ENCODE measurements around the gene ZNF382. TPM values are rescaled to one million over a fixed set of nuclear protein-coding genes. Genes with fewer than 3 reads are reported as not detected.

ZNF382 gene
- total RNA-seq, 1 donor from 2014 or later, result 77.1 TPM

DNA sequence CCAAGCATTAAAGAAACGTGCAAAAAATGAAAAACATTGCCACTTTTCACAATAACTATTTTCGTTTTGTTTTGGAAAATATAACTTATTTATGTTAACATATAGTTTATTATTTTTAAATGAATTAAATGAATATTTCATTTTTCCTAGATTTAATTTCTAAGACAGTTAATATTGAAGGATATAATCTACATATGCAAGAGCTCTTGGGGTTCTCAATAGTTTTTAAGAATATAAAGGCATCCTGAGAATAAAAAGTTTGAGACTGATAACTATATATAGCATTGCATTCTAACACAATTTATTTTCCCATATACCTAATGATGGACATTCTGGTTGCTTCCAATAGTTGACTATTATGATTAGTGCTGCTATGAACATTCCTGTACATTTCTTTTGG, 41.6 kb downstream of the ZNF382 start:
- no peak for DNase-seq
- H3K36me3 Mint-ChIP-seq (ENCODE audit: unreplicated experiment), result peaks cover 32% of the 10 kb centered on the region
- H3K27ac Mint-ChIP-seq (ENCODE audit: unreplicated experiment), result no peak overlapping the region
- H3K27me3 Mint-ChIP-seq (ENCODE audit: unreplicated experiment), result peaks cover 1% of the 10 kb centered on the region
- peaks cover 14% of the 10 kb centered on the region for H3K9me3 Mint-ChIP-seq (ENCODE audit: unreplicated experiment)
- no peaks in the 10 kb centered on the region for H3K4me1 Mint-ChIP-seq (ENCODE audit: low read depth, unreplicated experiment)
- no peak overlapping the region for H3K4me3 Mint-ChIP-seq (ENCODE audit: unreplicated experiment)
- TF ChIP-seq, protein P1, sequence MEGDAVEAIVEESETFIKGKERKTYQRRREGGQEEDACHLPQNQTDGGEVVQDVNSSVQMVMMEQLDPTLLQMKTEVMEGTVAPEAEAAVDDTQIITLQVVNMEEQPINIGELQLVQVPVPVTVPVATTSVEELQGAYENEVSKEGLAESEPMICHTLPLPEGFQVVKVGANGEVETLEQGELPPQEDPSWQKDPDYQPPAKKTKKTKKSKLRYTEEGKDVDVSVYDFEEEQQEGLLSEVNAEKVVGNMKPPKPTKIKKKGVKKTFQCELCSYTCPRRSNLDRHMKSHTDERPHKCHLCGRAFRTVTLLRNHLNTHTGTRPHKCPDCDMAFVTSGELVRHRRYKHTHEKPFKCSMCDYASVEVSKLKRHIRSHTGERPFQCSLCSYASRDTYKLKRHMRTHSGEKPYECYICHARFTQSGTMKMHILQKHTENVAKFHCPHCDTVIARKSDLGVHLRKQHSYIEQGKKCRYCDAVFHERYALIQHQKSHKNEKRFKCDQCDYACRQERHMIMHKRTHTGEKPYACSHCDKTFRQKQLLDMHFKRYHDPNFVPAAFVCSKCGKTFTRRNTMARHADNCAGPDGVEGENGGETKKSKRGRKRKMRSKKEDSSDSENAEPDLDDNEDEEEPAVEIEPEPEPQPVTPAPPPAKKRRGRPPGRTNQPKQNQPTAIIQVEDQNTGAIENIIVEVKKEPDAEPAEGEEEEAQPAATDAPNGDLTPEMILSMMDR (IDR thresholded peaks at IDR 0.05; ENCODE audit: partially characterized antibody, unreplicated experiment), result no peak

DNA sequence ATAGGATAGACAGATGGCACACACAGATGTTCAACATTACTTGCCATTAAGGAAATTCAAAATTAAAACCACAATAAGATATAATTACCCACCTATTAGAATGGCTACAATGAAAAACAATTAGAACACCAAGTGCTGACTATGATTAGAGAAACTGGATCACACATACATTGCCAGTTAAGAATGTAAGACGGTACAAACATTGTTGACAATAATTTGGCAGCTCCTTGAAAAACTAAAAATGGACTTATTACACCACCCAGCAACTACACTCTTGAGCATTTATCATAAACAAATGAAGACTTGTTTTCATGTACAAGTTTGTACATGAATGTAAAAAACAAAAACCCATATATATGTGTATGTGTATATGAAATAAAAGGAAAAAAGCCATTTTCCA, 47.8 kb downstream of the ZNF382 start:
- H3K36me3 Mint-ChIP-seq (ENCODE audit: unreplicated experiment), result peaks cover 52% of the 10 kb centered on the region
- TF ChIP-seq, protein P1 (IDR thresholded peaks at IDR 0.05; ENCODE audit: partially characterized antibody, unreplicated experiment), result no peak

DNA sequence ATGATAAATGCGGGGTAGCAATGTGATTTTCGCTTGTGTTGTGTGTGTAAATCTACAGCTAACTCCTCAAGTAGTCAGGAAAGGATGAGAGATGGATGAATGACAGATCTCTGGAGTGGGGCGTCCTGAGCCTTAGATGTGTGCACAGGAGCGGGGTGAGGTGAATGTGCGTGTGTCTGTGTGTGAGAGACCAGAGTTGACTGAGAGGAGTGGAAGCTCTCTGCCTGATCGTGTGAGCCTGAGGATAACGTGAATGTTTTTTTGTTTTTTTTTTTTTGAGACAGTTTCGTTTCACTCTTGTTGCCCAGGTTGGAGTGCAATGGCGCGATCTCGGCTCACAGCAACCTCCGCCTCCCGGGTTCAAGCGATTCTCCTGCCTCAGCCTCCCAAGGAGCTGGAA, 60.7 kb downstream of the ZNF382 start:
- peak overlapping the region; percentile 9 for H3K27ac Mint-ChIP-seq (ENCODE audit: unreplicated experiment)
- no peak for DNase-seq
- H3K9me3 Mint-ChIP-seq (ENCODE audit: unreplicated experiment), result peaks cover 12% of the 10 kb centered on the region
- H3K4me3 Mint-ChIP-seq (ENCODE audit: unreplicated experiment), result peak overlapping the region; percentile 100
- H3K36me3 Mint-ChIP-seq (ENCODE audit: unreplicated experiment), result peaks cover 44% of the 10 kb centered on the region
- TF ChIP-seq, protein P1 (IDR thresholded peaks at IDR 0.05; ENCODE audit: partially characterized antibody, unreplicated experiment), result no peak
- H3K27me3 Mint-ChIP-seq (ENCODE audit: unreplicated experiment), result peaks cover 15% of the 10 kb centered on the region
- peaks cover 4% of the 10 kb centered on the region for H3K4me1 Mint-ChIP-seq (ENCODE audit: low read depth, unreplicated experiment)

More for the DNA sequence above, 47.8 kb downstream of the ZNF382 start:
- Mint-ChIP-seq H3K9me3 (ENCODE audit: unreplicated experiment) (peaks cover 13% of the 10 kb centered on the region), H3K4me3 (ENCODE audit: unreplicated experiment) (no peak overlapping the region), H3K27me3 (ENCODE audit: unreplicated experiment) (peaks cover 2% of the 10 kb centered on the region), H3K27ac (ENCODE audit: unreplicated experiment) (no peak overlapping the region), H3K4me1 (ENCODE audit: low read depth, unreplicated experiment) (no peaks in the 10 kb centered on the region)
- DNase-seq, result no peak

DNA sequence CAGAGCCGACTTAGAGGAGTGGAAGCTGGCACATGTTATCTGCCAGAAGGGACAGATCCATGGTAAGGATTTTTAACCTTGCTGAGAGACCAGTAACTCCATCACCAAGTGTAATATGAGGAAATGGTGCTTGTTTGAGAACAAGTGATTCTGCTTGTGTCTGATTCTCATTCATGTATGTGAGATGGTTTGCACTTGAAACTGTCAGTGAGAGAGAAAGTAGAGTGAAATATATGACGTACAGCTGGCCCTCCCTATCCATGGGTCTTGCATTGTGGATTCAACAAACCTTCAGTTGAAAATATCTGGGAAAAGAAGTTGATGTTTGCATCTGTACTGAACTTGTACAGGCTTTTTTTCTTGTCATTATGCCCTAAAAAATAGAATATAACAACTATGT, 63.5 kb downstream of the ZNF382 start:
- Mint-ChIP-seq H3K4me1 (ENCODE audit: low read depth, unreplicated experiment) (peaks cover 4% of the 10 kb centered on the region), H3K9me3 (ENCODE audit: unreplicated experiment) (peaks cover 17% of the 10 kb centered on the region), H3K27ac (ENCODE audit: unreplicated experiment) (peak overlapping the region; percentile 5), H3K4me3 (ENCODE audit: unreplicated experiment) (peak overlapping the region; percentile 34), H3K36me3 (ENCODE audit: unreplicated experiment) (peaks cover 48% of the 10 kb centered on the region), H3K27me3 (ENCODE audit: unreplicated experiment) (peaks cover 17% of the 10 kb centered on the region)
- no peak for DNase-seq
- TF ChIP-seq, protein P1 (IDR thresholded peaks at IDR 0.05; ENCODE audit: partially characterized antibody, unreplicated experiment), result no peak

DNA sequence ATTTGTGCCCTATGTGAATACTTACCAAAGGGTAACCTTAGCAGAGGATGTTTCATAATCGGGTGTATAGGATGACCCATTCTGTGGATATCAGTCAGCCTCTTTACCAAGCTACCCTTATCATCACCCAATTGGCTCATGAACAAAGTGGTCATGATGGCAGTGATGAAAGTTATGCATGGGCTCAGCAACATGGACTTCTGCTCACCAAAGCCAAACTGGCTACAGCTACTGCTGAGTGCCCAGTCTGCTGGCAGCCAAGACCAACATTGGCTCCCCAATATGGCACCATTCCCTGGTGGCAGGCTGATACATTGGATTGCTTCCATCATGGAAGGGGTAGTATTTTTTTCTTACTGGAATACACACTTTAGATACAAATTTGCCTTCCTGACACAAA, 67.3 kb downstream of the ZNF382 start:
- H3K4me1 Mint-ChIP-seq (ENCODE audit: low read depth, unreplicated experiment), result no peaks in the 10 kb centered on the region
- no peak for DNase-seq
- TF ChIP-seq, protein P1 (IDR thresholded peaks at IDR 0.05; ENCODE audit: partially characterized antibody, unreplicated experiment), result no peak
- H3K36me3 Mint-ChIP-seq (ENCODE audit: unreplicated experiment), result peaks cover 32% of the 10 kb centered on the region
- no peak overlapping the region for H3K4me3 Mint-ChIP-seq (ENCODE audit: unreplicated experiment)
- peaks cover 6% of the 10 kb centered on the region for H3K9me3 Mint-ChIP-seq (ENCODE audit: unreplicated experiment)
- H3K27me3 Mint-ChIP-seq (ENCODE audit: unreplicated experiment), result peaks cover 7% of the 10 kb centered on the region
- no peak overlapping the region for H3K27ac Mint-ChIP-seq (ENCODE audit: unreplicated experiment)
